ENCODE measurements around the gene HLA-B. TPM values are rescaled to one million over a fixed set of nuclear protein-coding genes. Genes with fewer than 3 reads are reported as not detected.

The HLA-B gene
- total and polyA plus RNA-seq, 4 donors = 341 to 864 (median 417) TPM

- no peaks in the 10 kb centered on the region for H3K36me3 ChIP-seq (ENCODE audit: control insufficient read depth in 4 of 4, insufficient read depth in 3 of 4, low read depth in 1 of 4, low read length in 3 of 4)
- no peak overlapping the region for H3K9ac ChIP-seq (ENCODE audit: low read depth in 1 of 2, low read length in 2 of 2)
- H3K4me1 ChIP-seq (ENCODE audit: control insufficient read depth in 4 of 4, insufficient read depth in 4 of 4, low read length in 3 of 4) = peaks cover 0 to 2% (median 0%) of the 10 kb centered on the region in 4 donors
- no peak overlapping the region for H3K27ac ChIP-seq (ENCODE audit: low read depth in 1 of 2, low read length in 2 of 2)
- 55% methylated on average over 14 of the region's 14 CpGs for WGBS
- no peak for DNase-seq (ENCODE audit: low spot score)
- peaks cover 0 to 3% (median 0%) of the 10 kb centered on the region in 4 donors for H3K9me3 ChIP-seq (ENCODE audit: control insufficient read depth in 4 of 4, low read length in 3 of 4)
- TF ChIP-seq HNF4G (IDR thresholded peaks at IDR 0.05) (no peak), EGR1 (IDR thresholded peaks at IDR 0.05; ENCODE audit: low read depth in 2 of 2) (no peak), ATF3 (IDR thresholded peaks at IDR 0.05) (no peak), YY1 (IDR thresholded peaks at IDR 0.05) (no peak), MAX (IDR thresholded peaks at IDR 0.05) (no peak), REST (IDR thresholded peaks at IDR 0.05) (no peak), NR2F2 (IDR thresholded peaks at IDR 0.05) (no peak)
- H3K4me3 ChIP-seq (ENCODE audit: low read depth in 1 of 3, low read length in 3 of 3) = peak overlapping the region in 1 of 3 donors; percentile 26
- peaks cover 0 to 7% (median under 1%) of the 10 kb centered on the region in 4 donors for H3K27me3 ChIP-seq (ENCODE audit: control insufficient read depth in 4 of 4, insufficient read depth in 4 of 4, low read length in 3 of 4)
Measured at GRCh38 chr6:31307669-31308049, 49.3 kb downstream of the HLA-B start.

- H3K4me3 ChIP-seq (ENCODE audit: low read depth in 1 of 3, low read length in 3 of 3) = no peak overlapping the region
- H3K9me3 ChIP-seq (ENCODE audit: control insufficient read depth in 4 of 4, low read length in 3 of 4) = peaks cover 0 to 3% (median 0%) of the 10 kb centered on the region in 4 donors
- no peak overlapping the region for H3K9ac ChIP-seq (ENCODE audit: low read depth in 1 of 2, low read length in 2 of 2)
- no peak overlapping the region for H3K27ac ChIP-seq (ENCODE audit: low read depth in 1 of 2, low read length in 2 of 2)
- DNase-seq (ENCODE audit: low spot score) = no peak
- no peaks in the 10 kb centered on the region for H3K36me3 ChIP-seq (ENCODE audit: control insufficient read depth in 4 of 4, insufficient read depth in 3 of 4, low read depth in 1 of 4, low read length in 3 of 4)
- no peak for TF ChIP-seq HNF4A (conservative IDR thresholded peaks at IDR 0.05)
- TF ChIP-seq JUND (IDR thresholded peaks at IDR 0.05) = no peak
- no peak for TF ChIP-seq RXRA (IDR thresholded peaks at IDR 0.05)
- no peak for TF ChIP-seq NR2F2 (IDR thresholded peaks at IDR 0.05)
- TF ChIP-seq ATF3 (IDR thresholded peaks at IDR 0.05) = no peak
- TF ChIP-seq EGR1 (IDR thresholded peaks at IDR 0.05; ENCODE audit: low read depth in 2 of 2) = no peak
- no peak for TF ChIP-seq CTCF (IDR thresholded peaks at IDR 0.05; ENCODE audit: low read depth, low read length, missing input control)
- no peak for TF ChIP-seq GABPA (IDR thresholded peaks at IDR 0.05 in 1 of 2, conservative IDR thresholded peaks at IDR 0.05 in 1 of 2)
- WGBS = 78% methylated on average over 4 of the region's 4 CpGs
- H3K4me1 ChIP-seq (ENCODE audit: control insufficient read depth in 4 of 4, insufficient read depth in 4 of 4, low read length in 3 of 4) = peaks cover 0 to 2% (median 0%) of the 10 kb centered on the region in 4 donors
- H3K27me3 ChIP-seq (ENCODE audit: control insufficient read depth in 4 of 4, insufficient read depth in 4 of 4, low read length in 3 of 4) = peaks cover 0 to 7% (median under 1%) of the 10 kb centered on the region in 4 donors
Measured at GRCh38 chr6:31305703-31306219, 51.2 kb downstream of the HLA-B start.

Measured in liver (tissue), 9 donors.